HG03103 (cell line): Measurements from ENCODE around the gene SHKBP1.
A peak's percentile ranks its signal among the peaks of the same experiment; 100 is the strongest.
"Not testable (repeated sequence)": the region's sequence is repeated elsewhere in the genome, so short reads cannot be mapped to it uniquely, and the experiment has no call there.

Experiments
- ATAC-seq: cut with Tn5 transposase; IDR thresholded peaks from one replicate; pipeline ENCODE4 v1.9.1; 2021; ENCODE audit warnings: low read depth; ENCODE audit not compliant: unreplicated experiment

The SHKBP1 gene

GRCh38 chr19:40576585-40577451, at the start of gene SHKBP1:
Gene SHKBP1 (plus strand): TSS chr19:40576873. CDS start chr19:40576900, 27 bp downstream.
- ATAC-seq, result peak; percentile 92

- ATAC-seq, result no peak
Measured at GRCh38 chr19:40528078-40528477, 48.6 kb upstream of the SHKBP1 start.

- ATAC-seq, result no peak
Measured at GRCh38 chr19:40528533-40529092, 48.1 kb upstream of the SHKBP1 start.

- peak; percentile 67 for ATAC-seq
Measured at GRCh38 chr19:40529093-40529954, 47.3 kb upstream of the SHKBP1 start.

- no peak for ATAC-seq
Measured at GRCh38 chr19:40530091-40530901, 46.4 kb upstream of the SHKBP1 start.

- no peak for ATAC-seq
Measured at GRCh38 chr19:40533508-40533907, 43.2 kb upstream of the SHKBP1 start.

GRCh38 chr19:40534148-40534547, 42.5 kb upstream of the SHKBP1 start:
- ATAC-seq, result no peak

- ATAC-seq, result no peak
Measured at GRCh38 chr19:40539070-40539469, 37.6 kb upstream of the SHKBP1 start.

GRCh38 chr19:40542202-40542859, 34.3 kb upstream of the SHKBP1 start:
- ATAC-seq, result no peak

- no peak for ATAC-seq
Measured at GRCh38 chr19:40543029-40543597, 33.6 kb upstream of the SHKBP1 start.

- ATAC-seq, result not testable (repeated sequence)
Measured at GRCh38 chr19:40546153-40546841, 30.4 kb upstream of the SHKBP1 start.

- not testable (repeated sequence) for ATAC-seq
Measured at GRCh38 chr19:40547190-40547589, 29.5 kb upstream of the SHKBP1 start.

- no peak for ATAC-seq
Measured at GRCh38 chr19:40547836-40548235, 28.8 kb upstream of the SHKBP1 start.

- ATAC-seq, result no peak
Measured at GRCh38 chr19:40549007-40549708, 27.5 kb upstream of the SHKBP1 start.

GRCh38 chr19:40550951-40551350, 25.7 kb upstream of the SHKBP1 start:
- no peak for ATAC-seq

GRCh38 chr19:40552848-40553247, 23.8 kb upstream of the SHKBP1 start:
- ATAC-seq, result no peak

- no peak for ATAC-seq
Measured at GRCh38 chr19:40553885-40554857, 22.5 kb upstream of the SHKBP1 start.
